OCI-LY7 (cell line): ENCODE measurements around the gene HSD3B2. TPM values are rescaled to one million over a fixed set of nuclear protein-coding genes. Genes with fewer than 3 reads are reported as not detected.

Experiments
- BruUV-seq: library from RNA; stranded (reverse); fragments of 400-500 nt; replicated peaks from 2 replicates; lab custom pipeline; 2021; lab: Mats Ljungman, UMichigan
- CTCF ChIA-PET: fragments of 300-600 bp; sonication (Branson Sonifier 250); formaldehyde crosslinking; loops from one replicate; lab custom pipeline; 2022; ENCODE audit warnings: antibody characterized with exemption; ENCODE audit not compliant: unreplicated experiment; lab: Charles Lee
- POLR2A ChIA-PET: fragments of 300-600 bp; sonication (Branson Sonifier 250); formaldehyde crosslinking; loops from one replicate; lab custom pipeline; 2022; ENCODE audit warnings: antibody characterized with exemption; lab: Charles Lee
- DNase-seq: peaks from one replicate; pipeline ENCODE4 v3.0.0-alpha.2; 2015; ENCODE audit warnings: low spot score
- H2AFZ ChIP-seq: fragments of 200-600 bp; sonication (generic), shearing (Covaris generic); 2 replicates; pipeline ENCODE4 v1.6.1; 2014; ENCODE audit warnings: mild to moderate bottlenecking, antibody characterized with exemption, low read length, moderate library complexity
- H3K27ac ChIP-seq: fragments of 200-600 bp; sonication (generic); 2 replicates; pipeline ENCODE4 v1.5.1; 2014; ENCODE audit warnings: mixed run types, low read depth, mild to moderate bottlenecking, moderate library complexity, low read length, inconsistent platforms; ENCODE audit not compliant: poor library complexity, severe bottlenecking
- H3K36me3 ChIP-seq: fragments of 200-600 bp; sonication (generic); 2 replicates; pipeline ENCODE4 v1.6.1; 2014; ENCODE audit warnings: mild to moderate bottlenecking, antibody characterized with exemption, low read length, moderate library complexity, mixed read lengths; ENCODE audit not compliant: insufficient read depth
- H3K4me1 ChIP-seq: fragments of 200-600 bp; sonication (generic); 2 replicates; pipeline ENCODE4 v1.5.1; 2014; ENCODE audit warnings: mild to moderate bottlenecking, low read length; ENCODE audit not compliant: insufficient read depth, poor library complexity, severe bottlenecking
- H3K4me2 ChIP-seq: fragments of 200-600 bp; sonication (generic); 2 replicates; pipeline ENCODE4 v1.6.1; 2014; ENCODE audit warnings: mild to moderate bottlenecking, low read length
- H3K4me3 ChIP-seq: fragments of 200-600 bp; sonication (generic); 2 replicates; pipeline ENCODE4 v1.5.1; 2014; ENCODE audit warnings: mild to moderate bottlenecking, low read depth, low read length; ENCODE audit not compliant: poor library complexity, severe bottlenecking
- H3K79me2 ChIP-seq: fragments of 200-600 bp; sonication (generic); 2 replicates; pipeline ENCODE4 v1.6.1; 2016; ENCODE audit warnings: low read depth, mild to moderate bottlenecking, low read length, moderate library complexity, mixed read lengths; ENCODE audit not compliant: insufficient read depth
- H3K9me2 ChIP-seq: fragments of 200-600 bp; sonication (generic); 2 replicates; pipeline ENCODE4 v1.6.1; 2016; ENCODE audit warnings: mild to moderate bottlenecking, low read length, mixed read lengths; ENCODE audit not compliant: insufficient read depth
- H3K9me3 ChIP-seq: fragments of 200-600 bp; sonication (generic); 2 replicates; pipeline ENCODE4 v1.6.1; 2014; ENCODE audit warnings: mild to moderate bottlenecking, mixed run types, low read length, mixed read lengths
- H4K20me1 ChIP-seq: fragments of 200-600 bp; sonication (generic); 2 replicates; pipeline ENCODE4 v1.6.1; 2014; ENCODE audit warnings: mild to moderate bottlenecking, antibody characterized with exemption, low read length, moderate library complexity, mixed read lengths; ENCODE audit not compliant: insufficient read depth
- CTCF ChIP-seq: fragments of 200-600 bp; sonication (generic); conservative IDR thresholded peaks from 2 replicates; pipeline ENCODE4 v1.5.1; 2014; ENCODE audit warnings: mild to moderate bottlenecking, antibody characterized with exemption, low read length, moderate library complexity, mixed read lengths
- EZH2phosphoT487 ChIP-seq: fragments of 200-600 bp; sonication (generic); IDR thresholded peaks from 2 replicates; pipeline ENCODE4 v1.6.1; 2018; ENCODE audit warnings: low read depth, borderline replicate concordance, mild to moderate bottlenecking, mixed run types, antibody characterized with exemption, low read length, moderate library complexity, mixed read lengths
- intact Hi-C: fragments of 100-400 bp; cut with micrococcal nuclease; formaldehyde crosslinking; loops from one replicate; pipeline ENCODE4 v1.10.0; 2022; ENCODE audit not compliant: unreplicated experiment
- total RNA-seq, 2 experiments: library from RNA; depleted of rRNA in 1 of 2; stranded (reverse); fragments of >200 nt in 1 of 2; shearing (Covaris generic) in 1 of 2; gene quantifications; 2 replicates each; pipeline ENCODE4 v1.2.3, GENCODE V29; 2014 to 2022

HSD3B2 gene
- total RNA-seq, 2 experiments from 2014 or later, result not detected

GRCh38 chr1:119388450-119388849, 26.5 kb upstream of the HSD3B2 start:
- Histone ChIP-seq H3K36me3 (no peaks in the 10 kb centered on the region), H3K9me2 (no peaks in the 10 kb centered on the region), H3K4me2 (no peak overlapping the region), H4K20me1 (no peaks in the 10 kb centered on the region), H3K79me2 (no peaks in the 10 kb centered on the region), H3K4me1 (no peaks in the 10 kb centered on the region), H3K4me3 (no peak overlapping the region), H2AFZ (no peak overlapping the region), H3K27ac (no peak overlapping the region), H3K9me3 (no peaks in the 10 kb centered on the region)
- no peak for TF ChIP-seq CTCF
- TF ChIP-seq EZH2phosphoT487, result no peak
- no peak for DNase-seq
- ChIA-PET CTCF (no interaction called here), POLR2A (no interaction called here)
- intact Hi-C loops, result no loop called here
- BruUV-seq, result no TSS peak

- H3K4me1 ChIP-seq, result no peaks in the 10 kb centered on the region
- no peak for DNase-seq
- no peak for TF ChIP-seq CTCF
- TF ChIP-seq EZH2phosphoT487, result no peak
- intact Hi-C loops, result no loop called here
- H4K20me1 ChIP-seq, result no peaks in the 10 kb centered on the region
- H2AFZ ChIP-seq, result no peak overlapping the region
- H3K9me2 ChIP-seq, result no peaks in the 10 kb centered on the region
- BruUV-seq, result no TSS peak
- POLR2A ChIA-PET, result no interaction called here
- H3K36me3 ChIP-seq, result no peaks in the 10 kb centered on the region
- H3K27ac ChIP-seq, result no peak overlapping the region
- CTCF ChIA-PET, result no interaction called here
- H3K4me2 ChIP-seq, result no peak overlapping the region
- no peak overlapping the region for H3K4me3 ChIP-seq
- H3K9me3 ChIP-seq, result no peaks in the 10 kb centered on the region
- no peaks in the 10 kb centered on the region for H3K79me2 ChIP-seq
Measured at GRCh38 chr1:119390526-119390925, 24.4 kb upstream of the HSD3B2 start.

GRCh38 chr1:119391749-119392148, 23.2 kb upstream of the HSD3B2 start:
- no peak overlapping the region for H3K4me3 ChIP-seq
- H2AFZ ChIP-seq, result no peak overlapping the region
- no peaks in the 10 kb centered on the region for H3K9me3 ChIP-seq
- DNase-seq, result no peak
- H3K79me2 ChIP-seq, result no peaks in the 10 kb centered on the region
- H3K27ac ChIP-seq, result no peak overlapping the region
- H3K4me2 ChIP-seq, result no peak overlapping the region
- CTCF ChIA-PET, result no interaction called here
- no peaks in the 10 kb centered on the region for H3K36me3 ChIP-seq
- TF ChIP-seq EZH2phosphoT487, result no peak
- no peak for TF ChIP-seq CTCF
- no TSS peak for BruUV-seq
- no peaks in the 10 kb centered on the region for H4K20me1 ChIP-seq
- POLR2A ChIA-PET, result no interaction called here
- H3K9me2 ChIP-seq, result no peaks in the 10 kb centered on the region
- intact Hi-C loops, result no loop called here
- H3K4me1 ChIP-seq, result no peaks in the 10 kb centered on the region
